DND-41 (cell line): Measurements from ENCODE around the gene ERVFRD-1.
A peak's percentile ranks its signal among the peaks of the same experiment; 100 is the strongest.

Experiments
- EZH2 ChIP-seq: IDR thresholded peaks from 3 replicates; pipeline ENCODE4 v1.6.1; 2012; ENCODE audit warnings: borderline replicate concordance, low read depth, mild to moderate bottlenecking, moderate library complexity, low read length, inconsistent platforms; ENCODE audit not compliant: severe bottlenecking
- TF ChIP-seq, protein P1 (sequence below): IDR thresholded peaks from 2 replicates; pipeline ENCODE4 v1.5.1; 2012; ENCODE audit warnings: borderline replicate concordance, low read length, moderate library complexity, mild to moderate bottlenecking; ENCODE audit not compliant: poor library complexity, severe bottlenecking; ENCODE audit errors: extremely low read depth

DNA sequence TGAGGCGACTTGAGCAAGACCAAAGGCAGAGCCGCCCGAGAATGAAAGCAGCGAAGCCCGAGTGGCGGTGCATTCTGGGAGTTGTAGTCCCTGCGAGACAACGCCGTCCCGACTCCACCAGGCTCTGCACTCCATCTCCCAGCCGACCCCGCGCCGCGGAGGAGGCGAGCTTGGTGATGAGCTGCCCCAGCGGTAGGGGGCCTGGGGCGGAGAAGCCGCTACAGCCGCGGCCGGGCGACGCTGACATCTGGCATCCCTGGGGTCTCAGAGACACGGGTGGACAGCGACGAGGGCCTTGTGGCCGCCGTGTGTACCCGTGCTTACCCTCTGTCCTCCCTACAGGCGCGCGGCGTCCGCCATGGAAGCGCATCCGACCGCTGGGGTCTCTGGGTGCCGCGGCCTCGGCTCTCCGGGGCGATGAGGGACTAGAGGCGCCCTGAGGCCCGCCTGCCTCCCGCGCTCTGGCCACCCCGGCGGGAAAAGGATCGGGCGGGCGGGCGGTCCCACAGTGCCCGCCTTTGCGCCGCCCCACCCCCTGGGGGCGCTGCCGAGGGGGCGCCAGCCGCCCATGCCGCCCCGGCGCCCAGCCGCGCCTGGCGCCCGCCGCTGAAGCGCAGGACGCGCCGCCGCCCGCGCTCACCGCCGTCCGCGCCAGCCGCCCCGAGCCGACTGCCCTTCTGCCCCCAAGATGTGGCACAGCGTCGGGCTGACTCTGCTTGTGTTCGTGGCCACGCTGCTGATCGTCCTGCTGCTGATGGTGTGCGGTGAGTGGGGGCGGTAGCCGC lies 17.7 kb downstream of the ERVFRD-1 start, which contains the start of gene SMIM13:
- TF ChIP-seq, protein P1, sequence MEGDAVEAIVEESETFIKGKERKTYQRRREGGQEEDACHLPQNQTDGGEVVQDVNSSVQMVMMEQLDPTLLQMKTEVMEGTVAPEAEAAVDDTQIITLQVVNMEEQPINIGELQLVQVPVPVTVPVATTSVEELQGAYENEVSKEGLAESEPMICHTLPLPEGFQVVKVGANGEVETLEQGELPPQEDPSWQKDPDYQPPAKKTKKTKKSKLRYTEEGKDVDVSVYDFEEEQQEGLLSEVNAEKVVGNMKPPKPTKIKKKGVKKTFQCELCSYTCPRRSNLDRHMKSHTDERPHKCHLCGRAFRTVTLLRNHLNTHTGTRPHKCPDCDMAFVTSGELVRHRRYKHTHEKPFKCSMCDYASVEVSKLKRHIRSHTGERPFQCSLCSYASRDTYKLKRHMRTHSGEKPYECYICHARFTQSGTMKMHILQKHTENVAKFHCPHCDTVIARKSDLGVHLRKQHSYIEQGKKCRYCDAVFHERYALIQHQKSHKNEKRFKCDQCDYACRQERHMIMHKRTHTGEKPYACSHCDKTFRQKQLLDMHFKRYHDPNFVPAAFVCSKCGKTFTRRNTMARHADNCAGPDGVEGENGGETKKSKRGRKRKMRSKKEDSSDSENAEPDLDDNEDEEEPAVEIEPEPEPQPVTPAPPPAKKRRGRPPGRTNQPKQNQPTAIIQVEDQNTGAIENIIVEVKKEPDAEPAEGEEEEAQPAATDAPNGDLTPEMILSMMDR = peak; percentile 59
- no peak for TF ChIP-seq EZH2
